ENCODE results near the gene PDE4B.

DNA sequence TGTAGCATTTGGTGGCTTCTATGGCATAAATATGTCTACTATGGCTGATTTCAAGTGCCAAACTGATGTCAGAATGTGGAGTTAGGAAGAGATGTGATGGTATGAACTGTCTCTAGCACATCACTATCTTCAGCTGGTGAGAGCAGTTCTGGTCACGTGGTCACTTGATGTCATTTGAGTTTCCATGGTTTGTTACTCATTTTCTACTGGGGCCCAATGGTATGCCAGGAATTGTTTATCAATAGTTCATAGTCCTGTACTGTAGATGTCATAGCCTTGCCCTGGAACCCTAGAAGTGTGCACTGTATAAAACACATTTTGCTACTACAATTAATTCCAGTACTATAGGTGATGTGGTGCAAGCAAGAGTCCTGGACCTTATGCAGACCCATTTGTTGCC, 153.7 kb downstream of the PDE4B start:
- TF ChIP-seq POLR2AphosphoS5 (IDR thresholded peaks at IDR 0.05): no peak
- TF ChIP-seq, protein P1, sequence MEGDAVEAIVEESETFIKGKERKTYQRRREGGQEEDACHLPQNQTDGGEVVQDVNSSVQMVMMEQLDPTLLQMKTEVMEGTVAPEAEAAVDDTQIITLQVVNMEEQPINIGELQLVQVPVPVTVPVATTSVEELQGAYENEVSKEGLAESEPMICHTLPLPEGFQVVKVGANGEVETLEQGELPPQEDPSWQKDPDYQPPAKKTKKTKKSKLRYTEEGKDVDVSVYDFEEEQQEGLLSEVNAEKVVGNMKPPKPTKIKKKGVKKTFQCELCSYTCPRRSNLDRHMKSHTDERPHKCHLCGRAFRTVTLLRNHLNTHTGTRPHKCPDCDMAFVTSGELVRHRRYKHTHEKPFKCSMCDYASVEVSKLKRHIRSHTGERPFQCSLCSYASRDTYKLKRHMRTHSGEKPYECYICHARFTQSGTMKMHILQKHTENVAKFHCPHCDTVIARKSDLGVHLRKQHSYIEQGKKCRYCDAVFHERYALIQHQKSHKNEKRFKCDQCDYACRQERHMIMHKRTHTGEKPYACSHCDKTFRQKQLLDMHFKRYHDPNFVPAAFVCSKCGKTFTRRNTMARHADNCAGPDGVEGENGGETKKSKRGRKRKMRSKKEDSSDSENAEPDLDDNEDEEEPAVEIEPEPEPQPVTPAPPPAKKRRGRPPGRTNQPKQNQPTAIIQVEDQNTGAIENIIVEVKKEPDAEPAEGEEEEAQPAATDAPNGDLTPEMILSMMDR (IDR thresholded peaks at IDR 0.05): no peak
